OCI-LY1 (cell line): ENCODE results near the gene CHCHD6.

Source experiments
- H2AFZ ChIP-seq: fragments of 200-600 bp; sonication (generic), shearing (Covaris generic); 2 replicates; pipeline ENCODE4 v1.6.0; 2014; ENCODE audit warnings: antibody characterized with exemption, mild to moderate bottlenecking, low read length
- H3F3A ChIP-seq: fragments of 200-600 bp; sonication (generic), shearing (Covaris generic); 2 replicates; pipeline ENCODE4 v1.6.0; 2014; ENCODE audit warnings: mild to moderate bottlenecking, antibody characterized with exemption, low read length, moderate library complexity; ENCODE audit not compliant: insufficient read depth
- H3K27ac ChIP-seq: fragments of 200-600 bp; sonication (generic); 2 replicates; pipeline ENCODE4 v1.5.1; 2014; ENCODE audit warnings: low read length, mixed run types, mild to moderate bottlenecking, low read depth; ENCODE audit not compliant: poor library complexity, severe bottlenecking
- H3K27me3 ChIP-seq: fragments of 200-600 bp; sonication (generic); 2 replicates; pipeline ENCODE4 v1.6.0; 2014; ENCODE audit warnings: antibody characterized with exemption, mild to moderate bottlenecking, low read length, moderate library complexity; ENCODE audit not compliant: insufficient read depth
- H3K36me3 ChIP-seq: fragments of 200-600 bp; sonication (generic); 2 replicates; pipeline ENCODE4 v1.6.1; 2014; ENCODE audit warnings: mild to moderate bottlenecking, antibody characterized with exemption, low read length, moderate library complexity, mixed read lengths; ENCODE audit not compliant: insufficient read depth
- H3K4me1 ChIP-seq: fragments of 200-600 bp; sonication (generic); 2 replicates; pipeline ENCODE4 v1.5.1; 2014; ENCODE audit warnings: mild to moderate bottlenecking, low read length, moderate library complexity; ENCODE audit not compliant: insufficient read depth, severe bottlenecking
- H3K4me2 ChIP-seq: fragments of 200-600 bp; sonication (generic), shearing (Covaris generic); 2 replicates; pipeline ENCODE4 v1.6.1; 2014; ENCODE audit warnings: low read length
- H3K4me3 ChIP-seq: fragments of 200-600 bp; sonication (generic); 2 replicates; pipeline ENCODE4 v1.5.1; 2014; ENCODE audit warnings: low read length, low read depth, mild to moderate bottlenecking, mixed read lengths; ENCODE audit not compliant: poor library complexity, severe bottlenecking
- H3K79me2 ChIP-seq: fragments of 200-600 bp; shearing (Covaris generic); 2 replicates; pipeline ENCODE4 v1.6.1; 2016; ENCODE audit warnings: mixed run types, low read length, mixed read lengths; ENCODE audit not compliant: insufficient read depth
- H3K9ac ChIP-seq: fragments of 200-600 bp; sonication (generic), shearing (Covaris generic); 2 replicates; pipeline ENCODE4 v1.6.1; 2014; ENCODE audit warnings: mild to moderate bottlenecking, low read length, mixed read lengths
- H3K9me2 ChIP-seq: fragments of 200-600 bp; sonication (generic), shearing (Covaris generic); 2 replicates; pipeline ENCODE4 v1.6.1; 2014; ENCODE audit warnings: low read depth, mild to moderate bottlenecking, low read length, mixed read lengths
- H3K9me3 ChIP-seq: fragments of 200-600 bp; shearing (Covaris generic); 2 replicates; pipeline ENCODE4 v1.6.1; 2014; ENCODE audit warnings: low read length, mixed read lengths
- H4K20me1 ChIP-seq: fragments of 200-600 bp; sonication (generic), shearing (Covaris generic); 2 replicates; pipeline ENCODE4 v1.6.0; 2016; ENCODE audit warnings: mild to moderate bottlenecking, low read length; ENCODE audit not compliant: insufficient read depth
- CTCF ChIP-seq: fragments of 200-600 bp; sonication (generic), shearing (Covaris generic); IDR thresholded peaks from 2 replicates; pipeline ENCODE4 v1.5.1; 2017; ENCODE audit warnings: mild to moderate bottlenecking, antibody characterized with exemption, low read length, moderate library complexity, mixed read lengths
- EZH2 ChIP-seq: fragments of 200-600 bp; sonication (generic), shearing (Covaris generic); IDR thresholded peaks from 2 replicates; pipeline ENCODE4 v1.8.0; 2017; ENCODE audit warnings: borderline replicate concordance, mixed run types, mild to moderate bottlenecking, antibody characterized with exemption, low read length, moderate library complexity, mixed read lengths

The CHCHD6 gene

GRCh38 chr3:126891141-126891540 lies 187.1 kb downstream of the CHCHD6 start:
- H3F3A ChIP-seq, result no peaks in the 10 kb centered on the region
- no peaks in the 10 kb centered on the region for H3K27me3 ChIP-seq
- H3K4me3 ChIP-seq, result no peak overlapping the region
- no peaks in the 10 kb centered on the region for H3K36me3 ChIP-seq
- H3K4me1 ChIP-seq, result no peaks in the 10 kb centered on the region
- no peak overlapping the region for H3K4me2 ChIP-seq
- no peaks in the 10 kb centered on the region for H4K20me1 ChIP-seq
- TF ChIP-seq EZH2 (no peak), CTCF (no peak)
- no peaks in the 10 kb centered on the region for H3K9me2 ChIP-seq
- H3K9me3 ChIP-seq, result no peaks in the 10 kb centered on the region
- no peak overlapping the region for H3K9ac ChIP-seq
- H2AFZ ChIP-seq, result no peak overlapping the region
- H3K79me2 ChIP-seq, result no peaks in the 10 kb centered on the region
- H3K27ac ChIP-seq, result no peak overlapping the region

- Histone ChIP-seq H3K4me3 (no peak overlapping the region), H3K27me3 (no peaks in the 10 kb centered on the region), H3K9me2 (no peaks in the 10 kb centered on the region), H3K36me3 (no peaks in the 10 kb centered on the region), H3F3A (no peaks in the 10 kb centered on the region), H3K4me1 (no peaks in the 10 kb centered on the region), H3K9ac (no peak overlapping the region), H4K20me1 (no peaks in the 10 kb centered on the region), H3K4me2 (no peak overlapping the region), H3K9me3 (no peaks in the 10 kb centered on the region), H3K79me2 (no peaks in the 10 kb centered on the region), H2AFZ (no peak overlapping the region), H3K27ac (no peak overlapping the region)
- TF ChIP-seq EZH2 (no peak), CTCF (no peak)
These were observed 187.8 kb downstream of the CHCHD6 start for GRCh38 chr3:126891791-126892190.

- no peak for TF ChIP-seq EZH2
- no peak for TF ChIP-seq CTCF
- no peak overlapping the region for H3K4me2 ChIP-seq
- H3K79me2 ChIP-seq, result no peaks in the 10 kb centered on the region
- H3K27ac ChIP-seq, result no peak overlapping the region
- no peak overlapping the region for H3K4me3 ChIP-seq
- H3K27me3 ChIP-seq, result no peaks in the 10 kb centered on the region
- H3K36me3 ChIP-seq, result no peaks in the 10 kb centered on the region
- H3K4me1 ChIP-seq, result no peaks in the 10 kb centered on the region
- no peak overlapping the region for H3K9ac ChIP-seq
- H3K9me3 ChIP-seq, result no peaks in the 10 kb centered on the region
- H3F3A ChIP-seq, result no peaks in the 10 kb centered on the region
- no peaks in the 10 kb centered on the region for H3K9me2 ChIP-seq
- no peak overlapping the region for H2AFZ ChIP-seq
- H4K20me1 ChIP-seq, result no peaks in the 10 kb centered on the region
These were observed 189.6 kb downstream of the CHCHD6 start for GRCh38 chr3:126893651-126894050.
